ENCODE measurements around the gene UBE2F. TPM values are rescaled to one million over a fixed set of nuclear protein-coding genes. Genes with fewer than 3 reads are reported as not detected.

Gene UBE2F
- total RNA-seq, 1 donor, result 81.6 TPM

DNA sequence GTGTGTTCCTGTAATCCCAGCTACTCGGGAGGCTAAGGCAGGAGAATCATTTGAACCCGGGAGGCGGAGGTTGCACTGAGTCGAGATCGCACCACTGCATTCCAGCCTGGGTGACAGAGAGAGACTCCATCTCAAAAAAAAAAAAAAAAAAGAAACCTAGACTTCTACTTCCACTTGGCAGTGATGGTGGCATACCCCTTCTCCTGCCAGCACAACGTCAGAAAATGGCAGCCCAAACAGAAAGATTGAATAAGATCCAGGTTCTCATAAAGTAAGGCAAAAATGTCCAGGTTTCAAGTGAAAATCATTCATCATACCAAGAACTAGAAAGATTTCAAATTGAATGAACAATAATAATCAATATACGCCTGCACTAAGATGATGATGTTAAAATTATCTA is 117.9 kb downstream of the UBE2F start:
- H3K4me3 ChIP-seq (ENCODE audit: low read depth, low read length), result no peak overlapping the region
- TF ChIP-seq, protein P1, sequence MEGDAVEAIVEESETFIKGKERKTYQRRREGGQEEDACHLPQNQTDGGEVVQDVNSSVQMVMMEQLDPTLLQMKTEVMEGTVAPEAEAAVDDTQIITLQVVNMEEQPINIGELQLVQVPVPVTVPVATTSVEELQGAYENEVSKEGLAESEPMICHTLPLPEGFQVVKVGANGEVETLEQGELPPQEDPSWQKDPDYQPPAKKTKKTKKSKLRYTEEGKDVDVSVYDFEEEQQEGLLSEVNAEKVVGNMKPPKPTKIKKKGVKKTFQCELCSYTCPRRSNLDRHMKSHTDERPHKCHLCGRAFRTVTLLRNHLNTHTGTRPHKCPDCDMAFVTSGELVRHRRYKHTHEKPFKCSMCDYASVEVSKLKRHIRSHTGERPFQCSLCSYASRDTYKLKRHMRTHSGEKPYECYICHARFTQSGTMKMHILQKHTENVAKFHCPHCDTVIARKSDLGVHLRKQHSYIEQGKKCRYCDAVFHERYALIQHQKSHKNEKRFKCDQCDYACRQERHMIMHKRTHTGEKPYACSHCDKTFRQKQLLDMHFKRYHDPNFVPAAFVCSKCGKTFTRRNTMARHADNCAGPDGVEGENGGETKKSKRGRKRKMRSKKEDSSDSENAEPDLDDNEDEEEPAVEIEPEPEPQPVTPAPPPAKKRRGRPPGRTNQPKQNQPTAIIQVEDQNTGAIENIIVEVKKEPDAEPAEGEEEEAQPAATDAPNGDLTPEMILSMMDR (IDR thresholded peaks at IDR 0.05; ENCODE audit: insufficient read depth, low read depth, low read length), result no peak
- DNase-seq (ENCODE audit: low read depth), result no peak

DNA sequence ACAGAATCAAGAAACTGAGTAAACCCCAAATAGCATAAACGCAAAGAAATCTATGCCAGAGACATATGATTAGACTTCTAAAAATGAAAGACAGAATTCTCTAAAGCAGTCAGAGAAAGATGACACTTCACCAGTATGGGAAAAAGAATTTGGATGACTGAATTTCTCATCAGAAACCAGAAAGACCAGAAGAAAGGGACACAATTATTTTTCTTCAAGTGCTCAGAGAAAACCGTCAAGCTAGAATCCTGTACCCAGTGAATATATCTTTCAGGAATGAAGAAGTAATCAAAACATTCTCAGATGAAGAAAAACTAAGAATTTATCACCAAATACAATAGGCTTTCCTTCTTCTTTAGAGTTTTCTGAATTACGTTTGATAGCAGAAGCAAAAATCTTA is 119.1 kb downstream of the UBE2F start:
- no peak overlapping the region for H3K4me3 ChIP-seq (ENCODE audit: low read depth, low read length)
- no peak for DNase-seq (ENCODE audit: low read depth)
- TF ChIP-seq, protein P1 (IDR thresholded peaks at IDR 0.05; ENCODE audit: insufficient read depth, low read depth, low read length), result no peak

DNA sequence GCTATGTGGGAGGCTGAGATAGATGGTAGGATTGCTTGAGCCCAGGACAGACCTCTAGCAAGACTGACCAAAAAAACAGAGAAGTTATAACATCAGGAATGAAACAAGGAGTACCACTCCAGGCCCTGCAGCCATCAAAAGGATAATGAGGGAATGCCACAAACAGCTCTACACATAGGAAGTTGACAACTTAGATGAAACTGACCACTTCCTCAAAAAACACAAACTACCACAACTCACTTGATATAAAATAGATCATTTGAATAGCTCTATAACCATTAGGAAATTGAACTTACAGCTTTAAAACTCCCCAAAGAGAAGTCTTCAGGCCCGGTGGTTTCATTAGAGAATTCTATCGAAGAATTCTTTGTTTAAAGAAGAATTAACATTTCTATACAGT is 120.4 kb downstream of the UBE2F start:
- no peak overlapping the region for H3K4me3 ChIP-seq (ENCODE audit: low read depth, low read length)
- TF ChIP-seq, protein P1 (IDR thresholded peaks at IDR 0.05; ENCODE audit: insufficient read depth, low read depth, low read length), result no peak
- DNase-seq (ENCODE audit: low read depth), result no peak

DNA sequence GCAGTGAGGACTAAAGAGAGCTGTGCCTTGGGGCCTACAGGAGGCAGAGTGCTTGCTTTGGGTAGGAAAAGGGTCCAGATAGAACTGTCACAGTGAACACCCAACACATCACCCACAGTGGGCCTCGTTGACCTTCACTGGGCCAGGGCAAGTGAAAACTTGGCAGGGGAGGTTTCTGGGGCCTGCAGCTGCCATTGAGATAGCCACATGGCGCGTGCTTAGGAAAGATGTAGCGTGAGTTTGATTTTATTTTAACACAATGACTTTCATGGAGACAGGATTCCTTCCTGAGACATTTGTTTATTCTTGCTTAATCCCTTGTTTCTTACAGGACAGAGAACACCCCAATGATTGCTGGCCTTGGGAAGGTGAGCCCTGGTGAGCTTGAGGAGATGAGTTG is 124.1 kb downstream of the UBE2F start:
- TF ChIP-seq, protein P1 (IDR thresholded peaks at IDR 0.05; ENCODE audit: insufficient read depth, low read depth, low read length), result no peak
- H3K4me3 ChIP-seq (ENCODE audit: low read depth, low read length), result no peak overlapping the region
- no peak for DNase-seq (ENCODE audit: low read depth)

DNA sequence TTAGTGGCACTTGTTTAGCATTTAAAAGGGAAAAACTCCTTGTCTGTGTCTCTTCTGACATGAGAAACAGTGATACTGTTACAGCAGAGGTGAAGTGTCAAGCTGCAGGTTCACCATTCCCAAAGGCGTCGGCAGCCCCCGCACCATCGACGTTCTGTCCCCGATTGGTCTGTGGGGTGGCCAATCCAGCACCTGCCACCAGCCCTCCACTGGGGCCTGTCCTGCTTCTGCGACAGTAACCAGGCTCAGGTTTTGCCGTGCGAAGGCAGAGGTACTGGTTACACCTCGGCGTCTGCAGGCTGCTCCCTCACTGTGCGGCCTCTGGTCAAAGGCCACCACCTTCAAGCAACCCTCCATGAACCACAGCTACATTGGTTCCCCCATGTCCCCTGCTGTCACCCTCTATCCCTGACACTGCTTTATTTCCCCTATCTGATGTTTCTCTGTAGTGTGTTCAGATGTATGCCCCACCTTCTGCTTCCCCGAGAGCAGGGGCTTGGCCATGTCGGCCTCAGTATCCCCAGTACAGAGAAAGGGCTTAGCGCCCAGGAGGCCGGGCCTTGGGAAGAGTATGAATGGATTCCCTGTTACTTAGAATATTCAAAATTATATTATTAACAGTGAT is 124.7 kb downstream of the UBE2F start:
- DNase-seq (ENCODE audit: low read depth), result no peak
- H3K4me3 ChIP-seq (ENCODE audit: low read depth, low read length), result no peak overlapping the region
- TF ChIP-seq, protein P1 (IDR thresholded peaks at IDR 0.05; ENCODE audit: insufficient read depth, low read depth, low read length), result no peak

Small RNA genes lying within 50 kb of the gene (small RNA-seq; reads per million reads assigned to genes)
- gene RNU6-1333P, result not detected

Other genes starting within 250 kb of the UBE2F start
- 0.43 and 0.97 TPM in 2 replicates for gene RBM44, start 168.2 kb upstream of the UBE2F start, total RNA-seq
- gene RAMP1, start 107.4 kb upstream of the UBE2F start, total RNA-seq, result 28.0 and 35.0 TPM in 2 replicates
- 12.6 and 18.6 TPM in 2 replicates for gene SCLY, start 94.0 kb downstream of the UBE2F start, total RNA-seq
- 1.3 and 4.2 TPM in 2 replicates for gene ESPNL, start 133.3 kb downstream of the UBE2F start, total RNA-seq
- gene KLHL30, start 171.7 kb downstream of the UBE2F start, total RNA-seq, result 0.43 and 2.3 TPM in 2 replicates
- gene ERFE, start 192.0 kb downstream of the UBE2F start, total RNA-seq, result 0.86 and 2.9 TPM in 2 replicates
- 21.6 and 22.5 TPM in 2 replicates for gene ILKAP, start 236.7 kb downstream of the UBE2F start, total RNA-seq